C1 segment of cervical spinal cord (tissue), 14 donors: ENCODE results near the gene NAPEPLD.
"Not testable (repeated sequence)": the region's sequence is repeated elsewhere in the genome, so short reads cannot be mapped to it uniquely, and the experiment has no call there.

Source experiments
- DNase-seq, 14 donors: peaks; one replicate each; lab custom pipeline; 2025; lab: John Stamatoyannopoulos, UW

Gene NAPEPLD

GRCh38 chr7:103113164-103113563 lies 35.7 kb downstream of the NAPEPLD start:
- no peak for DNase-seq

- DNase-seq, result not testable (repeated sequence)
These were observed 42.2 kb downstream of the NAPEPLD start for GRCh38 chr7:103106703-103107070.

- no peak for DNase-seq
These were observed 42.7 kb downstream of the NAPEPLD start for GRCh38 chr7:103106005-103106702.

GRCh38 chr7:103101543-103101942 lies 47.4 kb downstream of the NAPEPLD start:
- DNase-seq, result no peak

GRCh38 chr7:103100348-103100747 lies 48.6 kb downstream of the NAPEPLD start:
- no peak for DNase-seq

GRCh38 chr7:103097041-103097440 lies 51.9 kb downstream of the NAPEPLD start:
- DNase-seq, result no peak

GRCh38 chr7:103095558-103095957 lies 53.3 kb downstream of the NAPEPLD start:
- DNase-seq, result not testable (repeated sequence)

- DNase-seq, result no peak
These were observed 54.8 kb downstream of the NAPEPLD start for GRCh38 chr7:103094102-103094501.

- DNase-seq, result no peak
These were observed 55.5 kb downstream of the NAPEPLD start for GRCh38 chr7:103093429-103093828.

GRCh38 chr7:103092321-103092720 lies 56.6 kb downstream of the NAPEPLD start:
- DNase-seq, result not testable (repeated sequence)

- no peak for DNase-seq
These were observed 65.7 kb downstream of the NAPEPLD start for GRCh38 chr7:103083210-103083609.

GRCh38 chr7:103082497-103082896 lies 66.4 kb downstream of the NAPEPLD start:
- DNase-seq, result no peak

- no peak for DNase-seq
These were observed 68.0 kb downstream of the NAPEPLD start for GRCh38 chr7:103080923-103081322.

- no peak for DNase-seq
These were observed 69.1 kb downstream of the NAPEPLD start for GRCh38 chr7:103079836-103080235.

- not testable (repeated sequence) for DNase-seq
These were observed 70.7 kb downstream of the NAPEPLD start for GRCh38 chr7:103078226-103078625.

- no peak for DNase-seq
These were observed 71.6 kb downstream of the NAPEPLD start for GRCh38 chr7:103077318-103077717.

- peak in 1 of 14 donors; percentile 7 for DNase-seq
These were observed 72.1 kb downstream of the NAPEPLD start for GRCh38 chr7:103076764-103077163.

- DNase-seq, result peak in 8 of 14 donors; percentile 30 to 81 (median 44)
These were observed 73.5 kb downstream of the NAPEPLD start for GRCh38 chr7:103075337-103075918.

- DNase-seq, result peak; percentile 61 to 99 (median 95)
These were observed 74.2 kb downstream of the NAPEPLD start, which contains the start of the genes ARMC10 and FBXL13 for GRCh38 chr7:103074519-103075336. TSS of gene ARMC10 (plus strand) at chr7:103075140. CDS start at chr7:103075273, 133 bp downstream. TSS of gene FBXL13 (minus strand) at chr7:103074796.

GRCh38 chr7:103073989-103074518 lies 74.8 kb downstream of the NAPEPLD start:
- DNase-seq, result no peak

- no peak for DNase-seq
These were observed 77.9 kb downstream of the NAPEPLD start for GRCh38 chr7:103071000-103071399.
